A673 (cell line): ENCODE data around the gene EFR3B. TPM values are rescaled to one million over a fixed set of nuclear protein-coding genes. Genes with fewer than 3 reads are reported as not detected.

Experiments used
- BruUV-seq: library from RNA; stranded (reverse); fragments of 400-500 nt; replicated peaks from 2 replicates; lab custom pipeline; 2021; lab: Mats Ljungman, UMichigan
- CTCF ChIA-PET: fragments of 300-600 bp; sonication (Branson Sonifier 250); formaldehyde crosslinking; loops from one replicate; lab custom pipeline; 2022; ENCODE audit warnings: antibody characterized with exemption; lab: Charles Lee
- POLR2A ChIA-PET: fragments of 300-600 bp; sonication (Branson Sonifier 250); formaldehyde crosslinking; loops from one replicate; lab custom pipeline; 2022; ENCODE audit warnings: antibody characterized with exemption; ENCODE audit not compliant: low non-redundant PET; lab: Charles Lee
- DNase-seq: peaks from one replicate; pipeline ENCODE4 v3.0.0-alpha.2; 2015; ENCODE audit warnings: low spot score
- H3K27ac ChIP-seq: fragments of 200-600 bp; sonication (generic); 2 replicates; pipeline ENCODE4 v1.5.1; 2016; ENCODE audit warnings: mixed run types, low read depth, mild to moderate bottlenecking, mixed read lengths, antibody characterized with exemption, low read length; ENCODE audit not compliant: poor library complexity, severe bottlenecking
- H3K27me3 ChIP-seq: fragments of 200-600 bp; sonication (generic); replicated peaks from 2 replicates; pipeline ENCODE4 v1.6.1; 2017; ENCODE audit warnings: mixed run types, low read depth, mild to moderate bottlenecking, mixed read lengths, antibody characterized with exemption, low read length; ENCODE audit not compliant: insufficient read depth, poor library complexity
- H3K36me3 ChIP-seq: fragments of 200-600 bp; sonication (generic); 2 replicates; pipeline ENCODE4 v1.6.1; 2016; ENCODE audit warnings: mixed run types, mild to moderate bottlenecking, mixed read lengths, antibody characterized with exemption, low read length; ENCODE audit not compliant: insufficient read depth, poor library complexity, severe bottlenecking
- H3K4me1 ChIP-seq: fragments of 200-600 bp; sonication (generic); 2 replicates; pipeline ENCODE4 v1.6.1; 2017; ENCODE audit warnings: mixed run types, mild to moderate bottlenecking, mixed read lengths, antibody characterized with exemption, low read length; ENCODE audit not compliant: insufficient read depth, poor library complexity, severe bottlenecking
- H3K4me3 ChIP-seq: fragments of 200-600 bp; sonication (generic); 2 replicates; pipeline ENCODE4 v1.5.1; 2016; ENCODE audit warnings: low read depth, mixed run types, mild to moderate bottlenecking, mixed read lengths, low read length; ENCODE audit not compliant: poor library complexity, severe bottlenecking
- H3K9me3 ChIP-seq: fragments of 200-600 bp; sonication (generic); 2 replicates; pipeline ENCODE4 v1.6.1; 2016; ENCODE audit warnings: mixed run types, low read depth, mild to moderate bottlenecking, mixed read lengths, antibody characterized with exemption, low read length; ENCODE audit not compliant: poor library complexity, severe bottlenecking
- CTCF ChIP-seq: fragments of 300-800, 200-600 bp; sonication (generic); conservative IDR thresholded peaks from 2 replicates; pipeline ENCODE4 v1.5.1; 2017; ENCODE audit warnings: low read depth, mild to moderate bottlenecking, antibody characterized with exemption, low read length, moderate library complexity, mixed read lengths
- EZH2 ChIP-seq: fragments of 200-600 bp; sonication (generic); IDR thresholded peaks from 2 replicates; pipeline ENCODE4 v1.6.1; 2017; ENCODE audit warnings: borderline replicate concordance, low read depth, mild to moderate bottlenecking, mixed read lengths, antibody characterized with exemption, low read length; ENCODE audit not compliant: poor library complexity, severe bottlenecking
- intact Hi-C: fragments of 100-400 bp; cut with micrococcal nuclease; formaldehyde crosslinking; loops from one replicate; pipeline ENCODE4 v1.10.0; 2022; ENCODE audit not compliant: unreplicated experiment
- total RNA-seq: library from RNA; stranded (reverse); gene quantifications from 2 replicates; pipeline ENCODE4 v1.2.3, GENCODE V29; 2021

Gene EFR3B
- total RNA-seq, 1 experiment from 2014 or later = 1.0 TPM

DNA sequence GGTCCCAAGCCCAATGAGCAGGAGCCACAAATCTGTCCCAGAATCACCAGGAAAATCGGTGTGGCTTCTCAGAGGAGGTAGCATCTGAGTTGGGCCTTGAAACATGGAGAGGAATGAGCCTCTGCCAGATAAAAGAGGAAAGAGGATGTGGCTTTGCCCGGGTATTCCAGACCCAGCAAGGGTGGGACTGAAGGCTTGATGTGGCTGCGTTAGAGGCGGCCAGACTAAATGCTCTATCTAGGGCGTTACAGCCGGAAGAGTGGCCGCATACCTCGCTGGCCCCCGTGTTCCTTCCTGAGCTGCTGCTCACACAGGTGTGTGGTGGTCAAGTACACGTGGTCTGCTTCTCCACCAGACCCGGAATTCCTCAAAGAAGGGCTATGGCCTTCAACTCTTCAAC is 160.4 kb downstream of the EFR3B start:
- no peak overlapping the region for H3K4me3 ChIP-seq
- H3K9me3 ChIP-seq = no peaks in the 10 kb centered on the region
- no peaks in the 10 kb centered on the region for H3K27me3 ChIP-seq
- no TSS peak for BruUV-seq
- no peaks in the 10 kb centered on the region for H3K4me1 ChIP-seq
- CTCF ChIA-PET = no interaction called here
- H3K27ac ChIP-seq = no peak overlapping the region
- no peaks in the 10 kb centered on the region for H3K36me3 ChIP-seq
- POLR2A ChIA-PET = no interaction called here
- no peak for DNase-seq
- no peak for TF ChIP-seq EZH2
- no peak for TF ChIP-seq CTCF
- intact Hi-C loops = no loop called here

- no peaks in the 10 kb centered on the region for H3K36me3 ChIP-seq
- no peaks in the 10 kb centered on the region for H3K27me3 ChIP-seq
- POLR2A ChIA-PET = no interaction called here
- CTCF ChIA-PET = no interaction called here
- no TSS peak for BruUV-seq
- H3K4me1 ChIP-seq = no peaks in the 10 kb centered on the region
- H3K9me3 ChIP-seq = no peaks in the 10 kb centered on the region
- H3K27ac ChIP-seq = no peak overlapping the region
- DNase-seq = no peak
- no peak overlapping the region for H3K4me3 ChIP-seq
- intact Hi-C loops = no loop called here
- no peak for TF ChIP-seq CTCF
- no peak for TF ChIP-seq EZH2
Measured at GRCh38 chr2:25204190-25204838, 162.4 kb downstream of the EFR3B start.

- POLR2A ChIA-PET = no interaction called here
- BruUV-seq = no TSS peak
- TF ChIP-seq CTCF = no peak
- TF ChIP-seq EZH2 = no peak
- H3K27me3 ChIP-seq = no peaks in the 10 kb centered on the region
- intact Hi-C loops = no loop called here
- no peaks in the 10 kb centered on the region for H3K9me3 ChIP-seq
- H3K4me1 ChIP-seq = no peaks in the 10 kb centered on the region
- no peak overlapping the region for H3K4me3 ChIP-seq
- no peak overlapping the region for H3K27ac ChIP-seq
- CTCF ChIA-PET = no interaction called here
- DNase-seq = no peak
- H3K36me3 ChIP-seq = no peaks in the 10 kb centered on the region
Measured at GRCh38 chr2:25207078-25207545, 165.2 kb downstream of the EFR3B start.

Other genes with a start within 250 kb of the EFR3B start
- 33.4 and 34.9 TPM in 2 replicates for gene PTRHD1, start 248.7 kb upstream of the EFR3B start, total RNA-seq
- gene CENPO, start 248.7 kb upstream of the EFR3B start, total RNA-seq = 61.9 and 69.4 TPM in 2 replicates
- gene ADCY3, start 121.8 kb upstream of the EFR3B start, total RNA-seq = 37.3 and 42.2 TPM in 2 replicates
- 4.4 and 6.7 TPM in 2 replicates for gene DNAJC27, start 70.1 kb upstream of the EFR3B start, total RNA-seq
- not detected in 2 replicates for gene POMC, start 126.5 kb downstream of the EFR3B start, total RNA-seq